IPS DF 19.7 (cell line): ENCODE data around the gene NAALADL2.

Experiments
- DNase-seq: peaks from one replicate; pipeline ENCODE4 v3.0.0-alpha.2; 2013; ENCODE audit warnings: low read depth, low spot score

Gene NAALADL2

DNA sequence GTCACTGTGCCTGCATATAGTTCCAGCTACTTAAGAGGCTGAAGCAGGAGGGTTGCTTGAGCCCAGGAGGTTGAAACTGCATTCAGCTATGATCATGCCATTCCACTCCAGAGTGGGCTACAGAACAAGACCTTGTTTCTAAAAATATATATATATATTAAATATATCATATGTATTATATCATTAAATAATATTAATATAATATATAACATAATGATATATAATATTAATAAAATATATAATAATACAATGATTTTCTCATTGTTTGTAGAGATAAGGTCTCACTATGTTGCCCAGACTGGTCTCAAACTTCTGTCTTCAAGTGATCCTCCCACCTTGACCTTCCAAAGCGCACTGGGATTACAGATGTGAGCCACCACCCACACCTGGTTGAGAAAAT, 101.8 kb downstream of the NAALADL2 start:
- no peak for DNase-seq

DNA sequence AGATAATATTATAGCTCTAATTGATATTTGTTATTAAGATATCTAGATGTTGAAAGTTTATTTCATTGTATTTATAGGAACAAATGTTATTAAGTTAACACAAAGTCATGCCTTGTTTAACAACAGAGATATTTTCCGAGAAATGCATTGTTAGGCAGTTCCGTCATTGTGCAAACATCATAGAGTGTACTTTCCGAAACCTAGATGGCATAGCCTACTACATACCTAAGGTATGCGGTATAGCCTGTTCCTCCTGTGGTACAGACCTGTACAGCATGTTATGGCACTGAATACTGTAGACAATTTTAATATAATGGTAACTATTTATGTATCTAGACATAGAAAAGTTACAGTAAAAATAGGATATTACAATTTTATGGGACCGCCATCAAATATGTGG, 114.3 kb downstream of the NAALADL2 start:
- DNase-seq, result no peak

DNA sequence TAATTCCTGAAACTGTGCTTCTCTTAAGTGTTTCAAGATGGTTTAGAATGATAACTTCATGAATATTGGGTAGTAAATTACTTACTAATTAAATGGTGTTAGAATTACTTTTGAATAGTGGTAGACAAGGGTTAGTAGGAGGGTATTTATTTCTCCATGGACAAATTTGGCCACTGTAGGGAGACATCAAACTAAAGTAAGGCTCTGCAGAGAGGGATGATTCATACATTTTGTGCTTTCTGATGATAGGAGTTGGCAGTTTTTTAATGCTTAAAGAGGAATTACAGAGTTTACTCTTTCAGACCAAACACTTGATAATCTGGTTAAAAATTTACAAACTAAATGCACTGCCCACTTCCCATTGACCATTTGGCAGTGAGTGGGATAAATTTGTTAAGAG, 127.6 kb downstream of the NAALADL2 start:
- DNase-seq, result no peak

DNA sequence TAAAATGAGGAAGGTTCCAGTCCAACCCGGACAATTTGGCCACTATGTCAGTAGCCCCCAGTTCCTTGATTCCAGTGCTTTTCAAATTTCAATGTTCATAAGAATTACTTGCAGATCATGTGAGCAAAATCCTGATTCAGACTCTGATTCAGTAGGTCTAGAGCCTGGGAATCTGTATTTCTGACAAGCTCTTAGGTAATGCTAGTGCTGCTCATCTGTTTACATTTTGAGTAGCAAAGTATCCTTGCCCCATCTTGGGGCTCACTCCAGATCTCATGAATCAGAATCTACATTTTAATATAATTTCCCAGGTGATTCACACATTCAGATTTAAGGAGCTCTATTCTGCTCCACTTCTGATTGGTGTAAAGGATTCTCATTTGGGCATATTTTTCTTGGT, 142.0 kb downstream of the NAALADL2 start:
- no peak for DNase-seq

DNA sequence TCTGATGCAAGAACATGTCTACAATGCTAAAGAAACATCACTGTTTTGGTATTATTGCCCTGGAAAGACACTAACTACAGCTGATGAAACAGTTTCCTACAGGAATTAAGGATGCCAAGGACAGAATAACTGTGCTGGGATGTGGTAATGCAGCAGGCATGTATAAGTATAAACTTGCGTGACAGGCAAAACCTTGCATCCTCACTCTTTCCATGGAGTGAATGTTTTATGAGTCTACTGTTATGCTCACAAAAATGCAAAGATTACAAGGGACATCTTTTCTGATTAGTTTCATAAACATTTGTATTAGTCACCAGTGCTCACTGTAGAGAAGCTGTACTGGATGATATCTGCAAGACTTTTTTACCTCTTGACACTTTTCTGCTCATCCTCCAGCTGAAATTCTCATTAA, 143.6 kb downstream of the NAALADL2 start:
- no peak for DNase-seq

DNA sequence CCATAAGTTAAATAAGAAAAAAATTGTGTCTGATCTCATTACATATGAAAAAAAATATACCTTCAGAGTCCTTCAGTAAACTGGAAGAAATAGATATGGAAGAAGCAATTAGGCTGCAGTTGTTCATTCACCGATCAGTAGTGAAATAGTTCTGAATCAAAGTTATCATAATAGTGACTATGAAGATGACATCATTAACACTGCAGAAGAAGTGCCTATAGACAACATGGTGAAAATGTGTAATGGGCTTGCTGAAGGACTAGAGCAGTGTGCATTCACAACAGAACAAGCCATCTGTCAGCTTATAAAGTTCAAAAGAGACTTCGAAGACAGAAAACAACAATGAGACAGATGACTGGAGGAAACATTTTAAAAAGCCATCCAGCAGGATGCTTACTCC, 144.5 kb downstream of the NAALADL2 start:
- DNase-seq, result no peak

DNA sequence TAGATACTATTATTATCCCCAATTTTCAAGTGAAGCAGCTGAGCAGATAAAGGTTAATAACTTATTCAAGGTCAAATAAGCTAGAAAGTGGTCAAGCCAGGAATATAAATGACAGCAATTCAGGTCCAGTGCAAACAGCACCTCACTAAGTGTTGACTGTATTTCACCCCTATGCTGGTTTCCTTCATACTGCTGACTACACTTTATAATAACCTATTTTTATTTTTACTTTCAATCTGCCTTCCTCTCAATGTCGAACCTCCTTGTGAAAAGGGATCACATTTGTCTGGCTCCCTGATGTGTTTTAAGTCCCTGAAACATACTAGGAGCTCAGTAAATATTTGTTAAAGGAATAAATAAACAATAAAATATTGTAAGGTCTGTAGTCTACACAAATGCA, 146.1 kb downstream of the NAALADL2 start:
- no peak for DNase-seq

DNA sequence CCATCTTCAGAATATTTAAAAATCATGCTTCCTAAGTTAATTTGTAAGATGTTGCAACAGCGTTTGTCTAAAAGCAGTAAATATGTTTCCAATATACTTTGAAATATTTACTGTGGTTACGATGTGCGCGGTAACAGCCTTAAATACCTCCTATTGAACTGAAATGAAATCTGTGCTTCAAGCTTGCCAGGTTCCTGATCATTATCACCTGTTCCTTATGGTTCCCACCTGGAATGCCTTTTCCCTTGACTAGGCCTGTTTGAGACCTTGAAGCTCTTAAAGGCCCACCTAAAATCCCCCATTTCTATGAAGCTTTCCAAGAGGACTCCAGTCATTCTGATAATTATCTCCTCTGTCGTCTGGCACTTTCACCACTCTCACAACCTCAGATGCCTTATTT, 146.7 kb downstream of the NAALADL2 start:
- DNase-seq, result no peak

DNA sequence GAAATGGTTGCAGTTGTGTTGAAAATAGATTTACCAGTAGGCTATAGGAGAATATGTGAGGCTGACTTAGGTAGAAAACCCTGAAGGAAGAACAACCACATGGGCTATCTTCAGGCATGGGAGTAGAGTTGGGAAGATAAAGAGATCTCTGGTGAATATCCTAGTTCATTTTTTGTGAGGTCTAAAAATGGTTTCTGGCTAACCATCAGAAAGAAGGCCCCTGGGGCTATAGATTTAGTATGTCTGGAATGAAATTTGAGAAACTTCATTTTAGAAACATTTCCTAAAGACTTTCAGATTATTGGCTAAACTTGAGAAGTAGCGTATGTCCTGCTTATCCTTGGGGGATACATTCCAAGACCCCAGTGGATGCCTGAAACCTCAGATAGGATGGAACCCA, 148.2 kb downstream of the NAALADL2 start:
- DNase-seq, result no peak

DNA sequence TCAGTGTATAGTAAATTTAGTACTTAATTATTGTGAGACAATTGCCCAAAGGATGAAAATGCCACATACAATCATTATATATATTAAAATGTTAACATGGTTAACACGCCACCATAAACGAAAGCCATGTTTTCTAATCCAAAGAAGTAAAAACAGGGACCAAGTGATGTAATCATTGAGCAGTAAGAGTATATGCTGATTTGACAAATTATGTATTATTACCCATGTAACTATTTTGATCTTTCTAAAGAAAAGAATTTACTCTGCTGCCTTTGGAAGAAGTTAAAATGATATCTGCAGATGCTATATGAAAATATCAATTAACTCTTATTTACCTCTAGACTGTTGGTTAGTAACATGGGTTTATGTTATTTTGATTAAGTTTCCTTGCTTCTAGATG, 150.2 kb downstream of the NAALADL2 start:
- no peak for DNase-seq

DNA sequence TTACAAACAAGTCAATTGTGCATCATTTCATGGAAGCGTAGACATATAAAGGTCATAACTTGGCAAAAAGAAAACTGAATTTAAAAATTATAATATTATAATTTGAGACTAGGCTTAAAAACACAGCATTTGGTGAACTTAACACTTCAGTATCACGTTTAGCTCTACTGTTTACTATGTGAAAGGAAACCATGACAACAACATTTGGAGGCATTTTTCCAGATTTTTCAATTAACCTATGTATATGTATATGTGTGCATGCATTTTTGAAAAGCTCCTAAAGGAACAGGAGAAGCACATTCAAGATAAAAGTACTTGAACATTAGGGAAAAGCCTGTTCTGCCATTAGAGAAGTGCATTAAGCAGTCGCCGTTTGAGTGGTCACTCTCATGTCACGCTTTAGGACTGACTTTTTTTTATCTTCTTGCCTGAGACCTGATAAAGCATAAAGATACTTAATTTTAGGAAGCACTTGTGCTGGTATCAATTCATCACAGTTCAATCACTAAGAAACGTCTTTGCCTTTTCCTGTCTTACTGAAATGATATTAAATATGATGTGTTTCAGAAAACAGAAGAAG, 156.0 kb downstream of the NAALADL2 start:
- DNase-seq, result no peak

DNA sequence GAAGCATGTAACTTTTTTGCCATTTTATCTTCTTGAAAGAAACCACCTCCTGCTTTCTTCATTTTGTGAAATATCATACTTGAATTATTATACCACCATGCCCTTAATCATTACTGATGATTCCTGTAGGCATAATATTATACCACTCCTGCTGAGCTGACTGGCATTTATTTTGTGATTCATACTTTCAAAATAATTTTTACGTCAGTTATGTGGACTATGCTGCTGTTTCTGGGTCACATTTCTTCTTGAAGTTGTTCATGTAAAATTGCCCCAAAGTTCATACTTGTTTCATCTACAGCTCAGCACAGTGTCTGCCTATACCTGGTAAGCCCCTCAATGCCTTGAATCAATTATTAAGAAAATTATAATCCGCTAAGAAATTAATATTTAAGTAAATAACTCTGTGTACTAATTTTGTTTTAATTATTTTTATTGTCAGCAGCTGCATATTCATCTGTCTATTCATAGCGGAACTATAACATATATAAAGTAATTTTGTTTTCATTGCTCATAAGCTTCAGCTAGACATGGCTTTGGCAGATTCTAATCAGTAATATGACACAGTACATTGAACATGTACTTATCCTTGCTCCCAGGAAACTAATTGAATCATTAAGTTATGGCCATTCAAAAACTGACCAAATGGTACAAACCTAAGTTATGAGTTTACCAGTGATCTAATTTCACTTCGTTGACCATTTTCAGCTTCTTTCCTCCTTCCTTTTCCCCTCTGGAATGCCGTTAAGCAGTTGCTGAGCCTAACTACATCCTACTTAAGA, 160.0 kb downstream of the NAALADL2 start:
- no peak for DNase-seq

DNA sequence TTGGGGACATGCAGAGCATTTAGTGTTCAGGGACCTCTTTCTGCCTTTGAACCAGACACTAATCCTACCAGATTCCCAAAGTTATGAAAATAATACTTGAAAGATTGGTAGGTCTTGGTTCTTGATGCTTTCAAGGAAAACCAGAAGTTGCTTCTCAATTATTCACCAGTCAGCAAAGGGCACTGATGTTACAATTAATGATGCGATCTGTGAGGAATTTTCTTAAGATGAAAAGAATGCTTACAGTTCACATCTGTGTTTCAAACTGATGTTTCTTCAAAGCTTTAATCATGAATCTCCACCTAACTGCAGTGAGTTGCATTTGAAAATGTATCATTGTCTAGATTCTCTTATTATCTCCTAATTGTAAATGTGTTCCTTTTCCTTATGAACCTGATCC, 161.0 kb downstream of the NAALADL2 start:
- DNase-seq, result no peak

DNA sequence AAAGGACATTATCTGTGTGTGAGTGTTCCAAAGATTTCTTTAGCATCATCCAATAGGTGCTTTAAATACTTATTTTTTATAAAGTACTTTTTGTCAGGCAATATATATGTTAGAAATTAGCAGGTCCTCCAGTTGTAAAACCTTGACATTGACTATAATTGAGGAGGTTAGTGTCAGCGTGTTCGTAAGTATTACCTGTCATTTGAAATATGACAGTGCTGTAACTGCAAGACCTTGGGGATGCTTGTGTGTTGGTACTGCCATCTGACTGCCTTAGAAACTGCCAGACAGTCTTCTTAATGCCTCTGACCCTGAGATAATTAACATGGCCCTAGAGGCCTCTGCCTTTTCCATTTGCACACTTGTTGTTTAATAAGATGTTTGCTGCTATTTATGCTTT, 170.7 kb downstream of the NAALADL2 start:
- no peak for DNase-seq

DNA sequence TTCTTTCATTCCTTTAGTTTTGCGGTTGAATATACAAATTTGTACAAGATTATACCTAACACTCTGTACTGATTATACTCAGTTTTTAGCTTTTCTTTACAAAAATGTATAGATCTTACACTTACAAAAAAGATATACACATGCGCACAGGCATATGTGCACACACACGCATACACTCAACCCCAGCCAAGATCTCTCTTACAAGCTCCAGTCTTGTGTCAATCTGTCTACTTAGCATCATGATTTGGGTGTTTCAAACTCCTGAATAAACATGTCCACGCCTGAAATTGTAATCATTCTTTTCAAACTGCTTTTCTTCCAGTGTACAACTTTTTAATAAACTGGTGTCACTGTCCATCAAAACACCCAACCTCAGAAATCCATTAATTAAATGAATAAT, 180.7 kb downstream of the NAALADL2 start:
- no peak for DNase-seq

DNA sequence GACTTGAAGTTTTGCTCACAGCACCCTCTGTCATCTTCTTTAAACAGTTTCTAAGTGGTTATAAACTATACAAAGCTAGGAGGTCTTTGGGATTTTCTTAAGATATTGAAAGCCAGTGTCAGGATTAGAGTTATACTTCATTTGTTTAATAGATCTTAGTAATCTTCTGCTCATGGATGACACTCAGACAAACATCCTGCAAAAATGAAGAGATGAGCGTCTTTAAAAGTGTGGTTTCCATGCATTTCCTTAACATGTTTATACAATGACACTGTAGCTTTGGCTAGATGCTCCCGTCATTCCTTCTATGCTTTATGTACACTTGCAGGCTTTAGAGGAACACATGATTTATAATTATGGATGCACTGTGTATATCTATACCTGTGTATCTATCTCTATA, 182.2 kb downstream of the NAALADL2 start:
- DNase-seq, result no peak

DNA sequence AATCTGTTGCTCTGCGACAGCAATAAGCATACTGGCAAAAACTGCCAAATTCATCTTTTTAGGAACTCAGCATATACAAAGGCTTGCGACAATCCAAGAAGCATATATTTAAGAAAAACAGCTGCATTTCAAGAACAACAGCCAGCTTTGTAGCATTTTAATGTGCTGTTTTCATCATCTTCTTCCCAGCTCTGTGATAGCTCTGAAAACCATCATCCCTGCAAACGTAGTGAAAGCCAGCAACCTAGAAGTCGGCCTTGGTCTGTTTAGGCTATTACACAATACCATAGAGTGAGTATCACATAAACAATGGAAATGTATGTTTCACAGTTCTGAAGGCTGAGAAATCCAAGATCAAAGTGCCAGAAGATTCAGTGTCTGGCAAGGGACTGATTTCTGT, 187.5 kb downstream of the NAALADL2 start:
- no peak for DNase-seq

DNA sequence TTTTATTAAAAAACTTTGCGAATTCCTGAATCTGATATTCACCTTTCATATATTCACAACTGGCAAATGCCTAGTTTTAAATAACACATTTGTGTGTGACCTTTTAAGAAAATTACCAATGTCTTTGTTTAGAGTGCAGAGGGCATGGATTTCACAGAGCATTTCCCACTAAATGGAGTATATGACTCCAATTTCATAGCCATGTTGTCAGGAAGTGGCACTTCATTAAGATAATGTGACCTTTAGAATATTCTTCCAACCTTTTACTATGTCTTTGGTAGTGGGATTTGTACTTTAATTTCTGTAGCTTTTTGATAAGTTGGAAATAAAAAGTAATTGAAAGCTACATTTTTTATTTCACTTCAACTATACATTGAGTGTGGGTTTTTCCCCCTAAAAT, 188.7 kb downstream of the NAALADL2 start:
- no peak for DNase-seq

DNA sequence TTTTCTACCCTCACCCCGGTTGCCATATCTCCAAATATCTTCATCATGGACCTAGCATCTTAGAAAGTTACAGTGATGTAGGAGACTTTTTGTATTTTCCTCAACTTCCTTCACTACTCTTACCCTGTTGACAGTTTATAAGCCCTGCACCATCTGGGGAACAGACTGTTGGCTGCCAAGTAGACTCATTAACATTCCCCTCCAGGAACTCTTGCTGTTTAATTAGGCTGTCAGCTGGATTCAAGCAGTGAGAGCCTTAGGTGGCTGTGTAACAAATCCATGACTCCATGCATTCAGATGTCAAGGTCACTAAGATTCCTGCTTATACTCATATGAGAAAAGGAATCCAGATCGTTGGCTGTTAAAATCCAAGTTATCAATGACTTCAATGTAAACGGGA, 198.3 kb downstream of the NAALADL2 start:
- DNase-seq, result no peak

DNA sequence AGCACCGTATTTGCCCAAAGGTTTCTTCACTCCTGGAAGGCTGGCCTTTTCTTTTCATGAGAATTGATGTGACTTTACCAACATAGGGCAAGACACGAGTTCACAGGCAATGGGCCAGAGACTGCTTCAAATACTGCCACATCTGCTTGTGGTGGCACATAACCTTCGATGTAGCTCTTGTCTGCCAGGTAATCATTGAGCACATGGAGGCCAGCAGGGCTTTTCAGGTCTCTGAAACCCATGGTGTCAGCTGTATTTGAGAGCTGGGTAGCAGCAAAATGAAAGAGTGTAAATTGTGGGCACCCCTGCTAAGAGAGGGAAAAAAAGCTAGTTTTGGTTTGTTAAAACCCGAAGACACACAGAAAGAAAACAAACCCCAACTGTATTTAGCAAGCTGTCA, 200.7 kb downstream of the NAALADL2 start:
- no peak for DNase-seq

DNA sequence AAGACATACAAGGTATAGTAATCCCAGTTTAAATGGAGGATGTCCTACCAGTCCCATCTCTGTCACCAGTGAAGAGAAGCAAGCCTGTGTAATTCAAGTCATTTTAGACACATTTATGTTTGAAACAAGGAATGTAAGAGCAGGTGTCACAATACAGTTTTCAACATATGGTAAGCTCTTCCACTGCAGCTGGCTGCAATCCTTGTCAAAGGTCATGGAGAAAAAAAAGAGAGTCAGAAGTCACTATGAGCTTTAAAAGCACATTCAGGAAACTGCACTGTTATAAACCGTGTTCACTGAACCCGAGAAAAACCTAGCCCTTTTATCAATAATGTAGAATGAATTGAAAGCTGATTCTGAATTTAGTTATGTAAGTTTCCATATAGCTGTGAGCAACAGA, 206.4 kb downstream of the NAALADL2 start:
- DNase-seq, result no peak

DNA sequence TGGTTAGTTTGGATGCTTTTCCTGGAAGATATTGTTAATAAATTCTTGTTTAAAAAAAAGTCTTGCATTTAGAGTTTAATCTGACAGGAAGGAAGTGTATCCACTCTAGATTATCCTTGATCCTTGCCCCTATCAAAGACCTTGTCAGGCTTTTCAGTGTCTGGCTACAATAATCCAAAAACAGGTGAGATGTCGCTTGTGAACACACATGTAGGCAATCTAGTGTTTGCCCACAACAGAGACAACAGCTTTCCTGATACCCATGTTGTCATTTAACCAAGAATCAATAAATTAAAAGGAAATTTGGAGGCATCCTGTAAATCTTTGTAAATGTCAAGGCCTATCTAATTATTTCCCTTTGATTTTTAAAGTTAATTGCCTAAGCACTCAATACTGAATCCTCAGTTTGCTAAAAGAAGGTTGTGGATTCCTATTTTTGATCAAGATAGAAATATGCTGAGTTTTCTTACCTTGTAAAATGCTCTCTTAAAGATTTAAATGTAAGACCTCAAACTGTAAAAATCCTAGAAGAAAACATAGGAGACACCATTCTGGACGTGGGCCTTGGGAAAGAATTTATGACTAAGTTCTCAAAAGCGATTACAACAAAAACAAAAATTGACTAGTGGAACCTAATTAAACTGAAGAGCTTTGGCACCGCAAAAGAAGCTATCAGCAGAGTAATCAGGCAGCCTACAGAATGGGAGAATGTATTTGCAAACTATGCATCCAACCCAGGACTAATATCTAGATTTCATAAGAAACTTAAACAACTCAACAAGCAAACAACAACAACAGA, 207.7 kb downstream of the NAALADL2 start:
- no peak for DNase-seq

DNA sequence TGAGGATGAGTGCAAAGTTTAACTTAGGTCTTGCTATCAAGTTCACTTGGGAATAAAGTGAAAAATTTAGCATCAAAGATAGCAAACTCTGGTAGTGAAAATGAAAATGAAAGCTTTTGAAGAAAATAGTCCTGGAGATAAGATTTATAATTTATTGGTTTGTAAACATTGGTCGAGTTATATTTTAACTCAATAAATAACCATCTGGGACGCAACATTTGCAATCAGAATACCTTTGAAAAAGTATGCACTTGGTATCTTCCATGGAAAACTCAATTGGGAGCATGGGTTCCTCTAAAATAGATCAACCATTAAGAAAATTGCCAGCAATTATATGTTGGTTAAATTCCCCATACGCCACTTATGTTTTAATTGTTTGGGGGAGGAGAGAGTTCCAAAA, 209.5 kb downstream of the NAALADL2 start:
- DNase-seq, result no peak
